ENCODE data around the gene LRRC14B. TPM values are rescaled to one million over a fixed set of nuclear protein-coding genes. Genes with fewer than 3 reads are reported as not detected.

The LRRC14B gene
- total RNA-seq, 2 donors from 2014 or later: not detected

GRCh38 chr5:150746-151145, 40.5 kb upstream of the LRRC14B start:
- no peaks in the 10 kb centered on the region for H3K4me1 ChIP-seq

GRCh38 chr5:152077-152476, 39.2 kb upstream of the LRRC14B start:
- intact Hi-C loops (cut with DNase I): no loop called here
- Histone ChIP-seq H3K4me3 (no peak overlapping the region), H3K9me3 (peaks cover 0 to 10% (median 0%) of the 10 kb centered on the region in 3 donors), H3K27ac (no peak overlapping the region), H3K4me1 (no peaks in the 10 kb centered on the region), H3K27me3 (no peaks in the 10 kb centered on the region), H3K36me3 (replicated peaks in 1 of 2; ENCODE audit: insufficient read depth in 1 of 2, low read depth in 2 of 2) (no peaks in the 10 kb centered on the region)
- ATAC-seq: no peak
- 94 to 98% methylated on average over 6 of the region's 6 CpGs for WGBS, 2 donors
- no peak for DNase-seq
- TF ChIP-seq POLR2A (IDR thresholded peaks at IDR 0.05): no peak
- TF ChIP-seq, protein P1, sequence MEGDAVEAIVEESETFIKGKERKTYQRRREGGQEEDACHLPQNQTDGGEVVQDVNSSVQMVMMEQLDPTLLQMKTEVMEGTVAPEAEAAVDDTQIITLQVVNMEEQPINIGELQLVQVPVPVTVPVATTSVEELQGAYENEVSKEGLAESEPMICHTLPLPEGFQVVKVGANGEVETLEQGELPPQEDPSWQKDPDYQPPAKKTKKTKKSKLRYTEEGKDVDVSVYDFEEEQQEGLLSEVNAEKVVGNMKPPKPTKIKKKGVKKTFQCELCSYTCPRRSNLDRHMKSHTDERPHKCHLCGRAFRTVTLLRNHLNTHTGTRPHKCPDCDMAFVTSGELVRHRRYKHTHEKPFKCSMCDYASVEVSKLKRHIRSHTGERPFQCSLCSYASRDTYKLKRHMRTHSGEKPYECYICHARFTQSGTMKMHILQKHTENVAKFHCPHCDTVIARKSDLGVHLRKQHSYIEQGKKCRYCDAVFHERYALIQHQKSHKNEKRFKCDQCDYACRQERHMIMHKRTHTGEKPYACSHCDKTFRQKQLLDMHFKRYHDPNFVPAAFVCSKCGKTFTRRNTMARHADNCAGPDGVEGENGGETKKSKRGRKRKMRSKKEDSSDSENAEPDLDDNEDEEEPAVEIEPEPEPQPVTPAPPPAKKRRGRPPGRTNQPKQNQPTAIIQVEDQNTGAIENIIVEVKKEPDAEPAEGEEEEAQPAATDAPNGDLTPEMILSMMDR (IDR thresholded peaks at IDR 0.05): no peak

More at GRCh38 chr5:150746-151145, 40.5 kb upstream of the LRRC14B start:
- WGBS, 2 donors: 72 to 86% methylated on average over 4 of the region's 4 CpGs
- Histone ChIP-seq H3K36me3 (replicated peaks in 1 of 2; ENCODE audit: insufficient read depth in 1 of 2, low read depth in 2 of 2) (no peaks in the 10 kb centered on the region), H3K27ac (no peak overlapping the region), H3K27me3 (no peaks in the 10 kb centered on the region), H3K9me3 (peaks cover 0 to 16% (median 0%) of the 10 kb centered on the region in 3 donors), H3K4me3 (no peak overlapping the region)
- ATAC-seq (no peak), DNase-seq (no peak)
- intact Hi-C loops (cut with DNase I): no loop called here
- TF ChIP-seq, protein P1 (IDR thresholded peaks at IDR 0.05): no peak

GRCh38 chr5:153256-153655, 38.0 kb upstream of the LRRC14B start:
- H3K36me3 ChIP-seq (replicated peaks in 1 of 2; ENCODE audit: insufficient read depth in 1 of 2, low read depth in 2 of 2): no peaks in the 10 kb centered on the region
- TF ChIP-seq POLR2A (IDR thresholded peaks at IDR 0.05): no peak
- TF ChIP-seq, protein P1 (IDR thresholded peaks at IDR 0.05): no peak
- H3K27ac ChIP-seq: no peak overlapping the region
- WGBS, 2 donors: 85 to 88% methylated on average over 8 of the region's 8 CpGs
- H3K4me3 ChIP-seq: no peak overlapping the region
- H3K4me1 ChIP-seq: no peaks in the 10 kb centered on the region
- H3K9me3 ChIP-seq: no peaks in the 10 kb centered on the region
- DNase-seq (no peak), ATAC-seq (no peak)
- no peaks in the 10 kb centered on the region for H3K27me3 ChIP-seq
- intact Hi-C loops (cut with DNase I): no loop called here

DNA sequence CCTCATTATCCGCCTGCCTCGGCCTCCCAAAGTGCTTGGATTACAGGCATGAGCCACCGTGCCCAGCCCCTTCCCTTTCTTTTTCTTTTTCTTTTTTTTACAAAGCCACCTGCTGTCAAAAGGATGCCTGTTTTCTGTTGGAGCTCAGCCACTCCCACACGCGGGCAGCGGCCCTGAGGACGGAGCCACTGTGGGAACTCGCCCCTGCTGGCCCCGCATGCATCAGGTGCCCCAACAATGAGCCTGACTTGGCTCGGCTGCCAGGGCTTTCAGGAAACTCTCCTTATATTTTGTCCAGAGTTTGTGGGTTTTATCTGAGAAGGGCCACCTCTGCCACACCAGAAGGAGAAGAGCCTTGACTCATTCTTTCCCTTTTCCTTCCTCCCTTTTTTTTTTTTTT, 37.1 kb upstream of the LRRC14B start:
- Histone ChIP-seq H3K27me3 (no peaks in the 10 kb centered on the region), H3K9me3 (no peaks in the 10 kb centered on the region), H3K4me3 (no peak overlapping the region), H3K4me1 (no peaks in the 10 kb centered on the region), H3K36me3 (replicated peaks in 1 of 2; ENCODE audit: insufficient read depth in 1 of 2, low read depth in 2 of 2) (no peaks in the 10 kb centered on the region), H3K27ac (no peak overlapping the region)
- ATAC-seq: no peak
- 81 to 83% methylated on average over 10 of the region's 10 CpGs for WGBS, 2 donors
- intact Hi-C loops (cut with DNase I): no loop called here
- TF ChIP-seq, protein P1 (IDR thresholded peaks at IDR 0.05): no peak
- no peak for TF ChIP-seq POLR2A (IDR thresholded peaks at IDR 0.05)
- no peak for DNase-seq

DNA sequence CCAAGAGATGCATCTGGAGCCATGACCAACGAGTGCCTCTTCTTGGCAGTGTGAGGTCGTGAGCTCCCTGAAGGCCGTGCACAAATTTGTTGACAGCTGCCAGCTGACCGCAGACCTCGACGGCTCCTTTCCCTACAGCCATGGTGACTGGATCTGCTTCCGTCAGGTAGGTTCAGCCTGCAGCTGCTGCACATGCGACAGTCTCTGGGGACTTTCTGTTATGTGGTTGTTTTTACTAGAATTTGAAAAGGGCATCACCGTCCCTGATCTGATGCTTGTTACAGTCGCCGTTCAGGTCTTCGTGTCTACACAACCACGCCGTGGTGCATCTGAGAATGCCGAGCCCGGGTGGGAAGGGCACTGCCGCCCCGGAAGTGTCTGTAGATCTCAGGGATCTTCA, 36.5 kb upstream of the LRRC14B start:
- H3K27ac ChIP-seq: no peak overlapping the region
- no peaks in the 10 kb centered on the region for H3K4me1 ChIP-seq
- no peak for TF ChIP-seq POLR2A (IDR thresholded peaks at IDR 0.05)
- TF ChIP-seq, protein P1 (IDR thresholded peaks at IDR 0.05): no peak
- no peaks in the 10 kb centered on the region for H3K9me3 ChIP-seq
- H3K27me3 ChIP-seq: no peaks in the 10 kb centered on the region
- ATAC-seq (no peak), DNase-seq (no peak)
- H3K36me3 ChIP-seq (replicated peaks in 1 of 2; ENCODE audit: insufficient read depth in 1 of 2, low read depth in 2 of 2): no peaks in the 10 kb centered on the region
- intact Hi-C loops (cut with DNase I): no loop called here
- no peak overlapping the region for H3K4me3 ChIP-seq
- 84 to 85% methylated on average over 18 of the region's 18 CpGs for WGBS, 2 donors

Measured in body of pancreas (tissue), 4 donors.